Left lung (tissue), 10 donors: ENCODE data around the gene CROCC2. TPM values are rescaled to one million over a fixed set of nuclear protein-coding genes. Genes with fewer than 3 reads are reported as not detected.
"Not testable (repeated sequence)": the region's sequence is repeated elsewhere in the genome, so short reads cannot be mapped to it uniquely, and the experiment has no call there.

Source experiments
- ATAC-seq: fragments of 200-7000 bp; cut with Tn5 transposase; one replicate; pipeline ENCODE4 v1.9.1; 2020; ENCODE audit warnings: moderate library complexity
- DNase-seq, 4 donors: peaks; one replicate each; pipeline ENCODE4 v3.0.0-alpha.2; 2013 to 2020
- H3K27ac ChIP-seq, 2 donors: fragments of 200-600 bp; sonication (generic) in 1 of 2; one replicate each; pipeline versions ENCODE4 v1.5.0 to v1.8.0; 2020 to 2021
- H3K27me3 ChIP-seq, 2 donors: fragments of 200-600 bp; sonication (generic) in 1 of 2; one replicate each; pipeline versions ENCODE4 v1.5.0 to v1.8.0; 2020 to 2021
- H3K36me3 ChIP-seq, 2 donors: fragments of 200-600 bp; sonication (generic) in 1 of 2; one replicate each; pipeline versions ENCODE4 v1.5.0 to v1.8.0; 2020 to 2021
- H3K4me1 ChIP-seq, 2 donors: fragments of 200-600 bp; one replicate each; pipeline ENCODE4 v1.8.0; 2021
- H3K4me3 ChIP-seq, 2 donors: fragments of 200-600 bp; sonication (generic) in 1 of 2; one replicate each; pipeline versions ENCODE4 v1.5.0 to v1.8.0; 2020 to 2021; ENCODE audit warnings: mild to moderate bottlenecking in 1 of 2
- H3K9me3 ChIP-seq, 2 donors: fragments of 200-600 bp; sonication (generic) in 1 of 2; one replicate each; pipeline versions ENCODE4 v1.5.0 to v1.8.0; 2020 to 2021
- intact Hi-C, 2 donors: fragments of 100-400 bp; cut with DNase I; formaldehyde crosslinking; loops; one replicate each; pipeline versions ENCODE4 v1.11.2 to v1.14.2; 2022
- polyA plus RNA-seq, 6 donors: library from polyadenylated mRNA; unstranded; fragments of 120-200 nt; gene quantifications; one replicate each; pipeline ENCODE4 v1.2.1, GENCODE V29; 2013; ENCODE audit not compliant: insufficient read length in 6 of 6
- total RNA-seq, 2 donors: library from RNA; stranded (reverse); fragmentation: NEBNext Ultra II Directional; extraction: Animal tissue kit (Norgen Biotek cat#: 25700); gene quantifications; one replicate each; pipeline ENCODE4 v1.2.1, GENCODE V29; 2021
- TF ChIP-seq, protein P1 (sequence below), 2 donors: fragments of 200-600 bp; sonication (generic) in 1 of 2; IDR thresholded peaks; one replicate each; pipeline versions ENCODE4 v1.5.0 to v1.8.0; 2021; ENCODE audit warnings: antibody characterized with exemption in 2 of 2
- donor health status: DM: no; HTN: yes; CAD: no.
- donor health status: DM: no; HTN: no; CAD: no.

The CROCC2 gene
- total and polyA plus RNA-seq, 8 donors, result 0.32 to 4.4 (median 2.3) TPM

DNA sequence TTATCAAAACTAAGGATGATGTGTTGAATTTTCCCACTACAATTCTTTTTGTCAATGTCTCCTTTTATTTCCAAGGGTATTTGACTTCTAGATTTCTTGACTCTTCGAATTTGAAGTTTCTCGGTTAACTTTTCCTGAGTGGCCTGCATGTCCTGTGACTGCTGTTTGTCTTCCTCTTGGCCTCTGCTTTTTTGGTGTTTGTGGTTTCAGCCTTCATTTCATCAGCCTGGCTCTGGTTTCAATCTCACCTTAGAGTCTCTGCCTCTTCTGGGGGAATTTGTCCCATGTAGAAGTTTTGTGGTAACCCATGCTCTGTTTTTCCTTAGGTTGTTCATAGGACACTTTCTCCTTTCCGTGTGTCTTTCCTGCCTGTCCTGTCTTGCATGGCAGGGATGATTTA is 64.0 kb downstream of the CROCC2 start:
- ATAC-seq, result no peak
- intact Hi-C loops, result no loop called here

DNA sequence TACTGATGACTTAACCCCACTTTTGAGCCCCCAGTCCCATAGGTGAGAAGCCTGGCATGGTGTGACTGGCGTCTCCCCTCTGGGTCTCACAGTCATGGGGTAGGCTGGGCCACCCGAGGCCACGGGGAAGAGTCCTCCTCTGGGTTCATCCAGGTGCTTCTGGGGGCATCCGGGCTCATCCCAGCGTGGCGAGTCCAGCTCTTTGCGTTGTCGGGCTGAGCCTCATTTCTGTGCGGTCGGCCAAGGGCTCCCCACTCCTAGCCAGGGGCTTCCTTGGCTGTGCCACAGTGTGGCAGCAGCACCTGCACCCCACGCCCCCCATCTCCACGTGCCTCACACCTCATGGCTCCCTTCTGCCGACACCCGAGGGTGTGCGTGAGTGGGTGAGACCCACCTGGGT is 64.7 kb downstream of the CROCC2 start:
- Histone ChIP-seq H3K9me3 (no peaks in the 10 kb centered on the region), H3K4me1 (no peaks in the 10 kb centered on the region), H3K36me3 (no peaks in the 10 kb centered on the region), H3K27ac (no peak overlapping the region), H3K27me3 (peaks cover 0 to 4% of the 10 kb centered on the region in 2 donors), H3K4me3 (no peak overlapping the region)
- TF ChIP-seq, protein P1, sequence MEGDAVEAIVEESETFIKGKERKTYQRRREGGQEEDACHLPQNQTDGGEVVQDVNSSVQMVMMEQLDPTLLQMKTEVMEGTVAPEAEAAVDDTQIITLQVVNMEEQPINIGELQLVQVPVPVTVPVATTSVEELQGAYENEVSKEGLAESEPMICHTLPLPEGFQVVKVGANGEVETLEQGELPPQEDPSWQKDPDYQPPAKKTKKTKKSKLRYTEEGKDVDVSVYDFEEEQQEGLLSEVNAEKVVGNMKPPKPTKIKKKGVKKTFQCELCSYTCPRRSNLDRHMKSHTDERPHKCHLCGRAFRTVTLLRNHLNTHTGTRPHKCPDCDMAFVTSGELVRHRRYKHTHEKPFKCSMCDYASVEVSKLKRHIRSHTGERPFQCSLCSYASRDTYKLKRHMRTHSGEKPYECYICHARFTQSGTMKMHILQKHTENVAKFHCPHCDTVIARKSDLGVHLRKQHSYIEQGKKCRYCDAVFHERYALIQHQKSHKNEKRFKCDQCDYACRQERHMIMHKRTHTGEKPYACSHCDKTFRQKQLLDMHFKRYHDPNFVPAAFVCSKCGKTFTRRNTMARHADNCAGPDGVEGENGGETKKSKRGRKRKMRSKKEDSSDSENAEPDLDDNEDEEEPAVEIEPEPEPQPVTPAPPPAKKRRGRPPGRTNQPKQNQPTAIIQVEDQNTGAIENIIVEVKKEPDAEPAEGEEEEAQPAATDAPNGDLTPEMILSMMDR (IDR thresholded peaks at IDR 0.05), result no peak
- DNase-seq, result no peak
- no peak for ATAC-seq
- intact Hi-C loops, result no loop called here

More for the DNA sequence above, 64.0 kb downstream of the CROCC2 start:
- no peaks in the 10 kb centered on the region for H3K9me3 ChIP-seq
- H3K27ac ChIP-seq, result no peak overlapping the region
- no peaks in the 10 kb centered on the region for H3K27me3 ChIP-seq
- H3K36me3 ChIP-seq, result no peaks in the 10 kb centered on the region
- no peak for DNase-seq
- H3K4me3 ChIP-seq, result no peak overlapping the region
- peaks cover 0 to 6% of the 10 kb centered on the region in 2 donors for H3K4me1 ChIP-seq
- TF ChIP-seq, protein P1 (IDR thresholded peaks at IDR 0.05), result no peak

DNA sequence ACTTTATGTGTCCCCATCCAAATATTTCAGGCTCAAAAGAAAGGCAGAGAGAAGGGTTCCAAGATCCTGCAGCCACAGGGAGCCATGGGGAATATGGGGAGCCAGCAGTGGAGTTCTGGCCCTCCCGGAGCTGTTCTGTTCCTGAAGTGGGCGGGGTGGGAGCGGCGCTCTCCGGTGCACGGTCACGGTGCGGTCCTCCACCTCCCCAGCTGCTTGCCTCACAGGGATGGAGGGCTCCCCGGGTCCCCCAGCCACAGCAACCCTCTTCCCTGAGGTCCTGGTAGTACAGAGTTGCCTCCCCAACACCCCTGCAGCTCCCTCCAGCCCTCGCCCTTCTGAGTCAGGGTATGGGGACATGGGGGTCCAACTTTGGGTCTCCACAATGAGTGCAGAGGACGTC is 66.1 kb downstream of the CROCC2 start:
- Histone ChIP-seq H3K4me3 (no peak overlapping the region), H3K36me3 (no peaks in the 10 kb centered on the region), H3K27ac (no peak overlapping the region), H3K27me3 (peaks cover 0 to 6% of the 10 kb centered on the region in 2 donors), H3K9me3 (no peaks in the 10 kb centered on the region), H3K4me1 (no peaks in the 10 kb centered on the region)
- peak in 1 of 4 donors; percentile 51 for DNase-seq
- TF ChIP-seq, protein P1 (IDR thresholded peaks at IDR 0.05), result no peak
- intact Hi-C loops, result no loop called here
- no peak for ATAC-seq

DNA sequence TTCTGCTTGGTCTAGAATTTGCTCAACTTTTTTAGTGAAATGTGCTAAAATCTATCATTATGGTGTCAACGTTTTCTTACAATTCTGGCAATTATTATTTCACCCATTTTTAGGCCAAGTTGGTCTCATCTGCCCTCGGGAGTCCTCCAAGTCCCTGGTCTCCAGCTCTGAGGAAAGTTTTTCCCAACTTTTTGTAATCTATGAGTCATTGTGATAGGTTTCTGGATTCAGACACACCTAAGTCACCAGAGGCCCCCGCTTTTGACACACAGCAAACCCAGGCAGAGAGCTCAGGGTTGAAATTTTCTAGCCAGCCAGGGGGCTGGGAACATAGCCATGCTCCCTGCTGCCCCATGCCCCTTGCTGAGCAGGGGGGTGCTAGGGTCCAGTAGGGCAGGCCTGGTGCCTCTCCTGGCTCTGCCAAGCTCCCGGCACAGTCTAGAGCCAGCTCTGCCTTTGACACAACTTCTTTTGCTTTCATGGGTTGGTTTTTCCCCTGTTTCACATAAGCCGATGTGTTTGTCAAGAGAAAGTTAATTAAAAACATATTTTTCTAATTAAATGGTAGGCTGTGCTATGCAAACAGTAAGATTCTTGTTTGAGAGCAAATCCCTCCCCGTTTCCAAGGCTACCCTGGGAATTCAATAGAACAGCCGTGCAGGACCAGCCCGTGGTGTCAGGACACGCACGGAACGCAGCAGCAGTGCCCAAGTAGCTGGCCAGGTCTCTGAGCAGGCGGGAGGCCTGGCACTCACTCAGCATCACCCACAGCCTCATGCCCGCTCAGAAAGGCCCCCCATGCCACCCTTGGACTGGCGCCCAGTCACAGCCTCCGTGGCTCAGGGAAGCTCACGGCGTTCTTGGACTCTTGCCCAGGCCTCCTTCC is 66.7 kb downstream of the CROCC2 start:
- no peak overlapping the region for H3K4me3 ChIP-seq
- H3K4me1 ChIP-seq, result no peaks in the 10 kb centered on the region
- H3K9me3 ChIP-seq, result no peaks in the 10 kb centered on the region
- H3K36me3 ChIP-seq, result no peaks in the 10 kb centered on the region
- ATAC-seq, result peak; percentile 34
- DNase-seq, result no peak
- TF ChIP-seq, protein P1 (IDR thresholded peaks at IDR 0.05), result no peak
- no peak overlapping the region for H3K27ac ChIP-seq
- H3K27me3 ChIP-seq, result peaks cover 0 to 6% of the 10 kb centered on the region in 2 donors
- intact Hi-C loops, result no loop called here

DNA sequence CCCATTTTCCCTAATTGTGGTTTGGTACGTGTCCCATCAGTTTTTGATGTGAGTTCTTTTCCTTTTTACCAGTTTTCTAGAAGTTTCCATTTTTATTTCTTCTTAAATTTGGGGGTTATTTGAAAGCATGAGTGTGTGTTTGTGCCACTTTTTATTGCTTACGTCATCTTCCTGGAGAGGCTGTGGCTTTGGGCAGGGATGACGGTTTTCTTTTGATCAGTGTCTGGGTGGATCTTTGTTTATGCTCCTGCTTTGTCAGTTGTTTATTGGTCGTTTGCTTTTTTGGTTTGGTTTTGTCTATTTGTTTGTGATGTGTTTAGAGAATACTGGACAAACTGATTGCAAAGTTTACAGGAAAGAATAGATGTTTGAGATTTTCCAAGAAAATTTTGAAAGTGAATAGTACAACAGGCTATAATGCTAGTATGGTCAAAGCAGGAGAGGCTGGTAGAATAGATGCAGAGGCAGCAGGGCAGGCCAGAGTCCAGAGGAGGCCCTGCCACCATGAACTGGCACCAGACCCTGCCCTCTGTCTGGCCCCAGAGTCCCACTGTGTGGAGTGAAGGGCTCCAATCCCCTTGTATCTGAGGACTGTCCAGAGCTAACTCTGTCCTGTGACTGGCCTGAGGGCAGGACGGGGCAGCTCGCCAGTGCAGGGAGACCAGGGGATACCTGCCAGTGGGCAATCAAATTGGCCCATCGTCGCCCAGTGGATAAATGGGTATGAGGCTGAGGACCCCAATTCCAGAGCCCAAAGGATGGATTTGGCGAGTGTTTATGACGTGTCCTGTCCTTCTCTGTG is 68.8 kb downstream of the CROCC2 start:
- H3K4me3 ChIP-seq, result no peak overlapping the region
- TF ChIP-seq, protein P1 (IDR thresholded peaks at IDR 0.05), result no peak
- DNase-seq, result no peak
- no peak overlapping the region for H3K27ac ChIP-seq
- ATAC-seq, result no peak
- intact Hi-C loops, result no loop called here
- no peaks in the 10 kb centered on the region for H3K4me1 ChIP-seq
- no peaks in the 10 kb centered on the region for H3K36me3 ChIP-seq
- H3K9me3 ChIP-seq, result no peaks in the 10 kb centered on the region
- peaks cover 0 to 6% of the 10 kb centered on the region in 2 donors for H3K27me3 ChIP-seq

DNA sequence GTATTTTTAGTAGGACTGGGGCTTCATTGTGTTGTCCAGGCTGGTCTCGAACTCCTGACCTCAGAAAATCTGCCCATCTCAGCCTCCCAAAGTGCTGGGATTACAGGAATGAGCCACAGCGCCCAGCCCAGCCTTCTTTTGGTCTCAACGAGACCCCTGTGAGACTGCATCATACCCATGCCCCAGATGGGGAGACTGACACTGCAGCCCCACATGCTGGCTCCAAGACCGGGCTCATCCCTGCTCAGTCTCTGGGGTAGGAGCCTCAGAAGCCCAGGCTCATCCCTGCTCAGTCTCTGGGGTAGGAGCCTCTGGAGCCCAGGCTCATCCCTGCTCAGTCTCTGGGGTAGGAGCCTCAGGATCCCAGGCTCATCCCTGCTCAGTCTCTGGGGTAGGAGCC is 69.8 kb downstream of the CROCC2 start:
- ATAC-seq, result not testable (repeated sequence)

More for the DNA sequence above, 69.8 kb downstream of the CROCC2 start:
- H3K4me3 ChIP-seq, H3K9me3 ChIP-seq, DNase-seq, H3K27me3 ChIP-seq, H3K4me1 ChIP-seq, H3K36me3 ChIP-seq, intact Hi-C loops, H3K27ac ChIP-seq: not testable (repeated sequence)
